ENCODE data around the gene CACNA2D1.

DNA sequence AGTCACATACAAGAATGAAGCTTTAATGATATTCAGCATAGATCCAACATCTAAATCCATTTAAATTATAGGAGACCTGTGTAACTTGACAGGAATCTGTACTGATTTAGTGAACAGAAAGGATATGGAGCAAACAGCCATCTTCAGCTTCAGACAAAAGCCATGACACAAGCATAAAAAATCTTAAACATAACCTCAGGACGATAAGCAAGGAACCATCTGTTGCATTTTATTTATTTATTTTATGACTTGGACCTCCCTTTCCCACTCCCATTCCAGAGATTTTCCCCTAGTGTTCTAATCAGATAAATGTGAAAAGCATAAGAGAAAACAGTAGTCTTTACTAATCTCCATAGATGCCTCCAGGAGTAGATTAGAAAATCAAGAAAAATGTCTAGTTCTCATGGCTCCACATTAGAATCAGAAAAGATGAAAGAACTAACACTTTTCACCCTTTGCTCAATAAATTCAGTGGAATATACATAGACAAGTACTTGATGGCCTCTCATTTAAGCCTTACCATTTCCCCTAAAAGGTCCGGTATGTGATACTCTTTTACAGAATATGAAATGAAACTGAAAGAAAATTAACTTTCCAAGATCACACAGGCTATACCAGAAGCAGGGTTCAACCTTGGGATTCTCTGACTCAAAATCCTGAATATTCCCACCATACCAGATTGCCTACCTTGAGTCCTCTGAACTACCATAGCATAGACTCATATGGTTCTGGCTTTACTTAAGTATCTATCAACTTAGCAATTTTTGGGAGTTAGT, 15.2 kb downstream of the CACNA2D1 start:
- TF ChIP-seq, protein P1, sequence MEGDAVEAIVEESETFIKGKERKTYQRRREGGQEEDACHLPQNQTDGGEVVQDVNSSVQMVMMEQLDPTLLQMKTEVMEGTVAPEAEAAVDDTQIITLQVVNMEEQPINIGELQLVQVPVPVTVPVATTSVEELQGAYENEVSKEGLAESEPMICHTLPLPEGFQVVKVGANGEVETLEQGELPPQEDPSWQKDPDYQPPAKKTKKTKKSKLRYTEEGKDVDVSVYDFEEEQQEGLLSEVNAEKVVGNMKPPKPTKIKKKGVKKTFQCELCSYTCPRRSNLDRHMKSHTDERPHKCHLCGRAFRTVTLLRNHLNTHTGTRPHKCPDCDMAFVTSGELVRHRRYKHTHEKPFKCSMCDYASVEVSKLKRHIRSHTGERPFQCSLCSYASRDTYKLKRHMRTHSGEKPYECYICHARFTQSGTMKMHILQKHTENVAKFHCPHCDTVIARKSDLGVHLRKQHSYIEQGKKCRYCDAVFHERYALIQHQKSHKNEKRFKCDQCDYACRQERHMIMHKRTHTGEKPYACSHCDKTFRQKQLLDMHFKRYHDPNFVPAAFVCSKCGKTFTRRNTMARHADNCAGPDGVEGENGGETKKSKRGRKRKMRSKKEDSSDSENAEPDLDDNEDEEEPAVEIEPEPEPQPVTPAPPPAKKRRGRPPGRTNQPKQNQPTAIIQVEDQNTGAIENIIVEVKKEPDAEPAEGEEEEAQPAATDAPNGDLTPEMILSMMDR (IDR thresholded peaks at IDR 0.05): no peak
- TF ChIP-seq POLR2A (IDR thresholded peaks at IDR 0.05; ENCODE audit: low read depth): no peak
- TF ChIP-seq POLR2AphosphoS5 (IDR thresholded peaks at IDR 0.05): no peak
- TF ChIP-seq EP300 (IDR thresholded peaks at IDR 0.05): no peak
